ENCODE measurements around the gene GNG13.

Gene GNG13

GRCh38 chr16:801584-802363 is 1.2 kb upstream of the GNG13 start:
- DNase-seq (ENCODE audit: low read depth): no peak
- in situ Hi-C loops (cut with HindIII; ENCODE audit: low sequenced_read_pairs): no loop called here
- TF ChIP-seq CTCF (IDR thresholded peaks at IDR 0.05; ENCODE audit: low read depth, low read length, missing control alignments): no peak
- no peak overlapping the region for H3K4me3 ChIP-seq (ENCODE audit: low read depth, low read length)

GRCh38 chr16:800834-801511 is 439 bp upstream of the GNG13 start:
- no peak for DNase-seq (ENCODE audit: low read depth)
- in situ Hi-C loops (cut with HindIII; ENCODE audit: low sequenced_read_pairs): no loop called here
- no peak for TF ChIP-seq CTCF (IDR thresholded peaks at IDR 0.05; ENCODE audit: low read depth, low read length, missing control alignments)
- no peak overlapping the region for H3K4me3 ChIP-seq (ENCODE audit: low read depth, low read length)

- TF ChIP-seq CTCF (IDR thresholded peaks at IDR 0.05; ENCODE audit: low read depth, low read length, missing control alignments): no peak
- no peak for DNase-seq (ENCODE audit: low read depth)
- H3K4me3 ChIP-seq (ENCODE audit: low read depth, low read length): no peak overlapping the region
- in situ Hi-C loops (cut with HindIII; ENCODE audit: low sequenced_read_pairs): no loop called here
Measured at GRCh38 chr16:799111-799947, 1.2 kb downstream of the GNG13 start.

DNA sequence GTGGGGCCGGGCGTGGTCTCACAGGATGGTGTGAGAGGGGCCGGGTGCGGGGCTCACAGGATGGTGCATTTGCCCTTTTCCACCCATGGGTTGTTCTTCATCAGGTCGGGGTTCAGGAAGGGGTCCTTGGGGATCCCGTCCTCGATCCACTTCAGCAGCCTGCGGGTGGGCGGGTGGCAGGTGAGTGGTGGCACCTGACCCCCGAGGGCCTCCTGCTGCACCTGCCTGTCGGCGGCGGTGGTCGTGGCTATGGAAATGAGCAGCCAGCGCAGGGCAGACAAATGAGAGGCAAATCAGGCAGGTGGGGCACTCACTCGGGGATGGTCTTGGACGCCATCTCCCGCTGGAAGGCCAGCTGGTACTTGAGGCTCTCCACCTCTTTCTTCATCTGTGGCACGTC is 1.9 kb downstream of the GNG13 start:
- DNase-seq (ENCODE audit: low read depth): no peak
- in situ Hi-C loops (cut with HindIII; ENCODE audit: low sequenced_read_pairs): no loop called here
- H3K4me3 ChIP-seq (ENCODE audit: low read depth, low read length): no peak overlapping the region
- no peak for TF ChIP-seq CTCF (IDR thresholded peaks at IDR 0.05; ENCODE audit: low read depth, low read length, missing control alignments)

- H3K4me3 ChIP-seq (ENCODE audit: low read depth, low read length): no peak overlapping the region
- DNase-seq (ENCODE audit: low read depth): no peak
- TF ChIP-seq CTCF (IDR thresholded peaks at IDR 0.05; ENCODE audit: low read depth, low read length, missing control alignments): no peak
- in situ Hi-C loops (cut with HindIII; ENCODE audit: low sequenced_read_pairs): no loop called here
Measured at GRCh38 chr16:797686-798085, 2.8 kb downstream of the GNG13 start.

DNA sequence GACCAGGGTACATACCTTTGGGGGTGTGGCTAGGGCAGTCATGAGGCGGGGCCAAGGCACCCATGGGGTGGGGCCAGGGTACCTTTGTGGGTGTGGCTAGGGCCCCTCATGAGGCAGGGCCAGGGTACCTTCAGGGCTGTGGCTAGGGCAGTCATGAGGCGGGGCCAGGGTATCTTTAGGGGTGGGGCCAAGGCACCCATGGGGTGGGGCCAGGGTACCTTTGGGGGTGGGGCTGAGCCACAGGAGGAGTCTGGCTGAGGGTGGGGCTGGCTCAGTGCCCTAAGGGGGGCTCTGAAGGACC is 3.5 kb downstream of the GNG13 start:
- TF ChIP-seq CTCF (IDR thresholded peaks at IDR 0.05; ENCODE audit: low read depth, low read length, missing control alignments): no peak
- in situ Hi-C loops (cut with HindIII; ENCODE audit: low sequenced_read_pairs): no loop called here
- no peak for DNase-seq (ENCODE audit: low read depth)
- H3K4me3 ChIP-seq (ENCODE audit: low read depth, low read length): no peak overlapping the region

All from astrocyte of the cerebellum (primary cell).